GM19240 (cell line): ENCODE results near the gene MAP10.

ENCODE experiments used
- DNase-seq: peaks from one replicate; pipeline ENCODE4 v3.0.0; 2011; ENCODE audit warnings: low spot score; ENCODE audit not compliant: insufficient read length

MAP10 gene

GRCh38 chr1:232795497-232796053 is 9.6 kb upstream of the MAP10 start:
- no peak for DNase-seq

GRCh38 chr1:232797856-232798510 is 7.2 kb upstream of the MAP10 start:
- DNase-seq: no peak

DNA sequence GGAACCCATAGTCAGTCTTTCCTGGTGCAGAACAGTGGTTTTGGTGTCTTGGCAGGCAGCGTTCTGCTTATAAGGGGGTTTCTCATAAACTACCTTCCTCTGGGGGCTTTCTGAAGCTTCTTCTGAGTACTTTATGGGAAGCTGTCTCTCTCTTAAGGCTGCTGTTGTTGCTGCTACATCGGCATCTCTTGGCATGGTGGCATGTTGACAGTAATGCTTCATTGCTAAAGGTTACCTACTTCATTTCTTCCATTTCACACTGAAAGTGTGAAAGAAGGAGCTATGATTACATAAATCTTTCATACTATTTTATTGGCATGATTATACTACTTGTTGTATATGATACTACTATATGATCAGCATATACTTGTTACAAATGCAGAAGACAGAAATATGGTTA is 6.3 kb upstream of the MAP10 start:
- no peak for DNase-seq

DNA sequence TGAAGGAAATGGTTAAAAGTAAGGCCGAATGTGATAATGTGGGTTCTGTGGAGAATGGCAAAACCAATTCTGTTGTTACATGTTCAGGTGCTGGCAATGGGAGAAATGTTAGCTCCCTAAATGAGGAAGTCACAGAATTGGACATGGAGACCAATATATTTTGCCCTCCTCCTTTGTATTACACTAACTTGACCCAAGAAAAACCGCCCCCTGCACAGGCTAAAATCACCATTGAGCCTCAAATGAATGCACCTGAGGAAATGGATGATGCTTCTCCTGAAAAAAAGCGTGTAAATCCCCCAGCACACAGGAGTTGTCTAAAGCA is 932 bp downstream of the MAP10 start:
- no peak for DNase-seq

GRCh38 chr1:232810856-232811255 is 5.6 kb downstream of the MAP10 start:
- DNase-seq: no peak

- DNase-seq: no peak
Measured at GRCh38 chr1:232812560-232812959, 7.3 kb downstream of the MAP10 start.

DNA sequence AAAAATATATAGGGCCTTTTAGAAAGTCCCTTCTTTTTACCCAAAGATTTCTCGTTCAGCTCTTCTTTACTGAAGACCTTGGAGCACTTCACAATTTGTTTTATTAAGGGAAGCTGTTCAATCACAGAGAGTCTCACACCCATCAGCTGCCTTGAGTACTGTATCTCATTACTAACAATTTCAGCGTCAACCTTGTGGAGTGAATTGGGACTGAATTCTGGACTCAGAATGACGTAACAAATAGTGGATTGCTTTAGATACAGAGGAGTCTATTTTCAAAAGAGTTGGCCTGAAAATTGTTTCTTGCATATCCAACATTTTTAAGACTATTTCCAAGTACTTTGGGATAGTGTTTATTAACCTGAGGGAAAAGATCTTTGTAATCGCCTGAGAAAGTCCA is 7.9 kb downstream of the MAP10 start:
- DNase-seq: no peak

GRCh38 chr1:232813760-232814159 is 8.5 kb downstream of the MAP10 start:
- no peak for DNase-seq

- DNase-seq: no peak
Measured at GRCh38 chr1:232816324-232816723, 11.1 kb downstream of the MAP10 start.

- no peak for DNase-seq
Measured at GRCh38 chr1:232818040-232818439, 12.8 kb downstream of the MAP10 start.

DNA sequence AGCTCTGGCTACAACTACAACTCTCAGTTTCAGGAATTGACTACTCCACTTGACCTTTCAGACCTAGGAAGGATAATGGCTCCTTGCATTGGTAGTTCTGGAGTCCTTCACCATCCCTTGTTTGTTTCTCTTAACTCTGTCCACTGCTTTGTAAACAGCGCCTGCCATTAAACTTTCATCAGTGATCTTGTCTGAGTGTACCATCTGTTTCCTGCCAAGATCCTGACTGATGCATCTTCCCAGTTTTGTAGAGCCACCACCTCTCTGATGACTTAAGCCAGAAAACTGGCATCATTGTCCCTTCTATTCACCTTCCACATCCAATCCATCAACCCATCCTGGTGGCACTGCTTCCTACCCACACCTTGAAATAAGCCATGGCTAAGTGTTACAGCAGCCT is 15.2 kb downstream of the MAP10 start:
- no peak for DNase-seq

GRCh38 chr1:232822530-232822929 is 17.3 kb downstream of the MAP10 start:
- DNase-seq: no peak

DNA sequence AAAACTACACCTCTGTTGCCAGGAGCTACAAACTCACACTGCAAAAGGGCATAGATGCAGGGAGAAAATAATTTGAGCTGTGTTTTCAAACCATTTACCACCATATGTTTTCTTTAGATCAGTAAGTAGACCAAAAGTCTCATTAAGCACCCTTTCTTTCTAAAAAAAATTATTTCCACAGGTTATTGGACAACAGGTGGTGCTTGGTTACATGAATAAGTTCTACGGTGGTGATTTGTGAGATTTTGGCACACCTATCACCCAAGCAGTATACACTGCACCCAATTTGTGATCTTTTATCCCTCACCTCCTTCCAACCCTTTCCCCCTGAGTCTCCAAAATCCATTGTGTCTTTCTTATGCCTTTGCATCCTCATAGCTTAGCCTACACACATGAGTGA is 21.1 kb downstream of the MAP10 start:
- no peak for DNase-seq

GRCh38 chr1:232830661-232831060 is 25.4 kb downstream of the MAP10 start:
- DNase-seq: no peak

GRCh38 chr1:232831895-232832294 is 26.7 kb downstream of the MAP10 start:
- no peak for DNase-seq

- no peak for DNase-seq
Measured at GRCh38 chr1:232834066-232834465, 28.9 kb downstream of the MAP10 start.

DNA sequence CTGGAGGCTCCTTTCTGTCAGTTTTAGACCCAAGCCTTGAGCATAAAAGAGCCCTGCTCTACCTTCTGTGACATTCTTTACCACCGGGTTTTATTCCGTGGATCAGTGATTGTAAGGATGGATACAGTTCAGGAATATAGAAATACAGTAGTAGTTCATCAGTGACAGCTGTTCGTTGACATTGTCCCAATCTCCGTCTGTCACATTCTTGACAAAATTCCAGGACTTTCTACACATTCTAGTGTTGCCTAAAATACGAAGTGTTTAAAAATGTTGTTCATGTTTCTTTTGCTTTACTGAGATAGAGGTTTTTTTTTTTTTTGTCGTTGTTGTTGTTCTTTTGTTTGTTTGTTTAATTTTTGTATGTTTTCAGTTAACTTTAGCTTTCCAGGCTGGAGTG is 29.9 kb downstream of the MAP10 start:
- no peak for DNase-seq

DNA sequence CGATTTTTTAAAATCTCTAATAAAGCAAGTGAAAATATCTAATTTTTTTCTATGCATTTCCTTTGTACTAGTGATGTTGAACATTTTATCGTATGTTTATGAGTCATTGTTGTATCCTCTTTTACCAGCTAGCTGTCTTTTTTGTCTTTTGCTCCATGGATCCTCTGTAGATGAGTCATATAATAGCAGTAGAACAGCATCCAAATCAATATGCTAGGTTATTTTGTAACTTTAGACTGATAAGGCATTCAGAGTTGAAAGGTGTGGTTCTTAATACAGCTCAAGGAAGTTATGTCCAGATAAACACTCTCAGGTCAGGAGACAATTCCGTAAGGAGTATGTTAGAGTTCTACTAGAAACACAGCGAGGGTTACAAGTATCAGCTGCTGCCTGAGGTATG is 31.9 kb downstream of the MAP10 start:
- DNase-seq: no peak

DNA sequence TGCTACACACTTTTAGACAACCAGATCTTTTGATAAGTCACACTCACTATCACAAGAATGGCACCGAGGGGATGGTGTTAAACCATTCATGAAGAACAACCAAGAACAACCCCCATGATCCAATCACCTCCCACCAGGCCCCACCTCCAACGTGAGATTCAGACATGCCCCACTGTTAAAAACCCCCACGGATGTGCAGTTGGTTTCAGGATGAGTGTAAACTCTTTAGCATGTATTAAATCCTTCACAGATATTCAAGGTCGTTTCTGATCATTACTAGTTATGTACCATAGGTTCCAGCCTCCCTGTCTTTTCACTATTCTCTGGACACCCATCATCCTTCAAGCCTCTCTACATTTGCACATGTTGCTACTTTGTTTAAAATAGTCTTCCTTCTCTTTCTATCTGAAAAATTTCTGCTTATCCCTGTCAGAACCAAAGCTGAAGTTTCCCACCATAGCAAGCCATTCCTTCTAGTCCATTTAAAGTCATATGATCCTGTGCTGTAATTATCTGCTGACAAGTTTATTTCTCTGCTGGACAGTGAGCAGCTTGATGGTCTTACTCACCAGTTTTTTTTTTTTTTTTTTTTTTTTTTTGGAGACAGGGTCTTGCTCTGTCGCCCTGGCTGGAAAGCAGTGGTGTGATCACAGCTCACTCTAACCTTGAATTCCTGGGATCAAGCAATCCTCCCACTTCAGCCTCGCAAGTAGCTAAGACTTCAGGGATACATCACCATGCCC is 36.8 kb downstream of the MAP10 start:
- no peak for DNase-seq

- DNase-seq: no peak
Measured at GRCh38 chr1:232844791-232845190, 39.6 kb downstream of the MAP10 start.

DNA sequence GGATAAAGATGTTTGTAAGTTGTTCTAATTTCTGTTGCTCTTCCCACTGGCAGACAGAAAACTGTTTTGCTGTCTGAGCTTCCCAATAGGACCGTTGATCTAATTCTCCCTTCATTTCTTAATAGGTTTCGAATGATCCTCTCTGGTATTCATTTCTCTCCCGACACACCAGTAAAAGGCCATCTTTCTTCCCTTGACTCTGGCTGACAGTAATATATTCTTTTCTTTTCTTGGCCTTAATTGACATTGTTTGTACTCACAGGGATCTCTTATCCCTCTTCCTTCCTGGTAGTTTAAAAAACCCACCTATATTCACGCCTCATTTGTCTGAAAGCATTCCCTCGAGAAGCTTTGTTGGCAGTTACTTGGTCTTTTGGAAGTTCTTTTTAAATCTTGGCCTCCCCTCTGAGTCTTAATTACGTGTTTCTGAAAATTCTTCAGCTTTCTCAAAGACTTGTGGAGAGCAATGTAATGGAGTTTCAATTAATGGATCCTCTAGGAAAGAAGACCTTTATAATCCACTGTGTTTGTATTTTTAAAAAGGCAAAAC is 40.3 kb downstream of the MAP10 start:
- no peak for DNase-seq

- DNase-seq: no peak
Measured at GRCh38 chr1:232851532-232851931, 46.3 kb downstream of the MAP10 start.
